Activated CD4-positive, alpha-beta T cell treated with anti-CD3 and anti-CD28 coated beads, Interleukin-2, amount 50 U/mL, for 4 hours (primary cell): ENCODE data around the gene MARCHF7.
"Not testable (repeated sequence)": the region's sequence is repeated elsewhere in the genome, so short reads cannot be mapped to it uniquely, and the experiment has no call there.

Experiments used
- DNase-seq, 2 experiments: peaks; one replicate each; pipeline ENCODE4 v3.0.0-alpha.2; 2020

The MARCHF7 gene

GRCh38 chr2:159722580-159722979 lies 10.3 kb downstream of the MARCHF7 start:
- DNase-seq: no peak

DNA sequence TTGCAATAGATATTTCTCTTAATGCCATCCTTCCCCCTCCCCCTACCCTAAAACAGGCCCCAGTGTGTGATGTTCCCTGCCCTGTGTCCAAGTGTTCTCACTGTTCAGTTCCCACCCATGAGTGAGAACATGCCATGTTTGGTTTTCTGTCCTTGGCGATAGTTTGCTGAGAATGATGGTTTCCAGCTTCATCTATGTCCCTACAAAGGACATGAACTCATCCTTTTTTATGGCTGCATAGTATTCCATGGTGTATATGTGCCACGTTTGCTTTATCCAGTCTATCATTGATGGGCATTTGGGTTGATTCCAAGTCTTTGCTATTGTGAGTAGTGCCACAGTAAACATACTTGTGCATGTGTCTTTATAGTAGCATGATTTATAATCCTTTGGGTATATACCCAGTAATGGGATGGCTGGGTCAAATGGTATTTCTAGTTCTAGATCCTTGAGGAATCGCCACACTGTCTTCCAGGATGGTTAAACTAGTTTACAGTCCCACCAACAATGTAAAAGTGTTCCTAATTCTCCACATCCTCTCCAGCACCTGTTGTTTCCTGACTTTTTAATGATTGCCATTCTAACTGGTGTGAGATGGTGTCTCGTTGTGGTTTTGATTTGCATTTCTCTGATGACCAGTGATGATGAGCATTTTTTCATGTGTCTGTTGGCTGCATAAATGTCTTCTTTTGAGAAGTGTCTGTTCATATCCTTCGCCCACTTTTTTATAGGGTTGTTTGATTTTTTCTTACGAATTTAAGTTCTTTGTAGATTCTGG lies 12.7 kb downstream of the MARCHF7 start:
- not testable (repeated sequence) for DNase-seq

DNA sequence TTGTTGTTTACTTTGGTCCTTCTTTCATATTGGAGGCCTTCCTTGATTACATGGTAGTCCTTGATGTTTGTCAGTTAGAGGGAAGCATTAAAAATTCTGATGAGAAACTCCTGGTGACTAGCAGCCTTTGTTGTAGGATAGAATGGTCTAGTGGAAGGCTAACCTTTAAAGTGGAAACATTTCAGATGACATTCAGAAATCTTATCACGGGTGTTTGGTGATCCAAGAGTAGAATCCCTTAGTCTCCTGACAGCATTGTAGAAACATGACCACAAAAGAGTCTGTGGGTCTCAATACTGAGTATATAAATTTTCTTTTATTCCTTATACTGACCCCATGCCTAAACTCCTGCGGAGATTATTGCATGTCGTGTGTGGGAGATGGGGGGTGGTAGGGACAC lies 13.4 kb downstream of the MARCHF7 start:
- DNase-seq: no peak

GRCh38 chr2:159728629-159729028 lies 16.3 kb downstream of the MARCHF7 start:
- no peak for DNase-seq

DNA sequence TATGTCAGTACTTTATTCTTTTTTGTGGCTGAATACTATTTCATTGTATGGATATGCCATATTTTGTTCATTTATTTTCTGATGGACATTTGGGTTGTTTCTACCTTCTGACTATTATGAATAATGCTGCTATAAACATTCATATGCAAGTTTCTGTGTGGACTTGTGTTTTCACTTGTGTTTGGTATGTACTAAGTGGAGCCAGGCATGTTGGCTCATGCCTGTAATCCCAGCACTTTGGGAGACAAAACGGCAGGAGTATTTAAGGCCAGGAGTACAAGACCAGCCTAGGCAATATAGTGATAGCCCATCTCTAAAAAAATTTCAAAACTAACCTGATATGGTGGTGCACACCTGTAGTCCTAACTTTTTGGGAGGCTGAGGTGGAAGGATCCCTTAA lies 23.3 kb downstream of the MARCHF7 start:
- no peak for DNase-seq

DNA sequence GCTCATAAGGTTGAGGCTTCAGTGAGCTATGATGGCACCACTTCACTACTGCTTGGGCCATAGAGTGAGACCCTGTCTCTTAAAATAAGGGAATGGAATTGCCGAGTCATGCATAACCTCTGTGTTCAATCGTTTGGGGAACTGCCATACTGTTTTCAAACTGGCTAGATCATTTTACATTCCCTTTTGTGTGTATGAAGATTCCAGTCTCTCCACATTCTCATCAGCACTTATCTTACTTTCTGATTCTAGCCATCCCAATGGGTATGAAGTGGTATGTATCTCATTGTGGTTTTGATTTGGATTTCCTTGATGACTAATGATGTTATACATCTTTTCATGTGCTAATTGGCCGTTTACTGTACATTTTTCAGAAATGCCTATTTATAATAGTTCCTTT lies 23.7 kb downstream of the MARCHF7 start:
- no peak for DNase-seq

GRCh38 chr2:159737292-159737916 lies 25.1 kb downstream of the MARCHF7 start:
- DNase-seq: no peak

DNA sequence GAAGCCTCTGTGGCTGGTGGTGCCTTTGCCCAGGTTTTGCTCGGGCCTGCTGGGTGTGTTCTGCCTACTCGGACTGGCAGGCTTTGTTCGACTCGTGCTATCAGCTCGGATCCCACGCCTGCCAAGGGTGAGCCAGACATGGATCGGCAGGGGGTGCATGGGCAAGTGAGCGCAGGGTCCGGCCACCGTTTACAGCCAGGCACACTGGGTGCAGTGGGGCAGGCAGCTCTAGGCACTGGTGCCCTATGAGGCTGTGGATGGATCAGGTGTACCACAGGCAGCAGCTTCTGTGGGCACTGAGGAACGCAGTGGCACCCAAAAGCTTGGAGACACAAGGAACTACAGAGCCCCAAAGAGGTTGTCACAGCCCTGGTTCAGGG lies 25.6 kb downstream of the MARCHF7 start:
- no peak for DNase-seq

DNA sequence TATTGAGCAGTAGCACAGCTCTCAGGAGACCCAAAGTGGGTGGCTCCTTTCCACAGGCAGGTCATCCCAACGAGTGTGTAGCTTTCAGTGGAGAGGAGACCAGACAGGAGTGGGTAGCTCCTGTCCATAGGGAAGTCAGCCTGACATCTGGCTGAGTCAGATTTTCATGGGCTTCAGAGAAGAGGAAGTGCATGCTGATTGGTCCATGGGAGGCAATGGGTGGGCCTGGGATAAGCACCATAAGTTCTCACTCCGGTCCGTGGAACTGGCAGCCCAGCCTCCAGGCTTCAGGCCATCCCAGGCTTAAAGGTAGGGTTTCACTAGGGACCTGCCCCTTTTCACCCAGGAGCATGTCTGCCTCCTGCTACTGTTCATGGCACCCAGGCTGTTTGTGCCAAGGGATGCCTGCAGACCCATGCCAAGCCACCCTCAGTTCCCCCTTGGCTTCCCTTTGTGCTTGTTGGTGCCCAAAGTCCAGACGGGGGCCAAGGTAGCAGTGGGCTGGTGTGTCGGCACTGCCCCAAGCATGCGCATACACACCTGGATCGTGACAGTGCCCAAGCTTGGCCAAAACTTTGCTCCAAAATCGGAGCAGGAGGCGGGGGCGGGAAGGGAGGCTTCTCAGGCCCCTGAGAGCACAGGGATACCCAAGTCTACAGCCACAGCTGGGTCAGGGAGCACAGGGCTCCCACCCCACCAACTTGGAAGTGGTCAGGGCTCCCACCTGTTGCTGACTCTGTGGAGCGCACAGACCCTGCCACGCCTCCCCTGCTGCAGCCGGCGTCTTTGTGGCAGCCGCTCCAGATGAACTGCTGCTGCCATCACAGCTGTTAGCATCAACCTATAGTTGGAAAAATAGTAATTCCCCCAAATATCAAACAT lies 26.4 kb downstream of the MARCHF7 start:
- DNase-seq: no peak

- DNase-seq: no peak
Observed at GRCh38 chr2:159742846-159743245, 30.5 kb downstream of the MARCHF7 start.

DNA sequence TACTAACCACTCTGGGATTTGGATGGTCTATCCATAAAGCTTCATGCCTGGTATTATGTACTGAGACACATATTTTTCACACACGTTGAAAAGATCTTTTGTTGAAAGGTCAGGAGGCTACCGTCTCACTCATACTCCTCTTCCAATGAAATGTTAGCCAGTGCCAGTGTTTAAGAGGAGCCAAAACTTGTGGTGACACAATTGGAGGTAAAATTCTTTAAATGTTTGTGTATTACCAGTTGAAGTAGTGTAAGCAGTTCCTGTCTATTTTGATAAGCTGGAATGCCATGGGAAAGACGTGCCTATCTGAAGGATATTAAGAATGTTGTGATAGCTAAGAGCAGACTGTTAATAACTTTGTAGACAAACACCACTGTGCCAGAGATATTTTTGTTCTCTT lies 32.1 kb downstream of the MARCHF7 start:
- no peak for DNase-seq

GRCh38 chr2:159745237-159745636 lies 32.9 kb downstream of the MARCHF7 start:
- DNase-seq: not testable (repeated sequence)

- no peak for DNase-seq
Observed at GRCh38 chr2:159748089-159748488, 35.8 kb downstream of the MARCHF7 start.

- no peak for DNase-seq
Observed at GRCh38 chr2:159750873-159751272, 38.6 kb downstream of the MARCHF7 start.

DNA sequence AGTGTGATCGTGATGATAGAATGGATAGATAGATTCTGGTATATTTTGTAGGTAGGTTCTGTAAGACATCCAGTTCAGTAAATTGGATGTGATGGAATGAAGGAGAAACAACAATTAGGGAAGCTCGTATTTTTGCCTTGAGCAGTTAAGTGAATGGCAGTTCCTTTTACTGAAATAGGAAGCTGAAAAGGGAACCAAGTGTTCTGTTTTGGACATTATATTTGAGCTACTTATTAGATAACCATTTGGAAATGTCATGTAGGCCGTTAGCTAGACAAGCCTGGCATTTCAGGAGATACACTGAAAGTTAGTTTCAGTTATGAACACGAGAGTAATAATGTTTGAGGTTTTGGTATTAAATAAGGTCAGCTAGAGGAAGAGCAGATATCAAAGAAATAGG lies 41.5 kb downstream of the MARCHF7 start:
- no peak for DNase-seq

- DNase-seq: no peak
Observed at GRCh38 chr2:159755014-159755413, 42.7 kb downstream of the MARCHF7 start.

DNA sequence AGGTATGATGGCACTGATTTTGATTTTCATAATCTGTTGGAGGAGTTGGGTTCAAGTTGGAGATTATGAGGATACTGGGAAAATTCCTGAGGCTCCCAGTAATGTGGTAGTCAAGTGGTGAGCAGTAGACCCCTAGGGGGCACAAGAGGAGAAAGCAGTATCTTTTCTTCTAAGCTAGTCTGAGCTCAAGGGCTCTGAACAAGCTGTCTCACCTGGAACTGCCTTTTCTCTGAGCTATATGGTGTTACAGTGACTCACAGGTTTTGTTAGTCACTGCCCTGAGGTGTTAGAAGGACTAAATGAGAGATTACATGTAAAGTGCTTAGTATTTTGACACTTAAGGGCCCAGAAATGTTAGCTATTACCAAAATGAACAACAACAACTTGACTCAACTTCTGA lies 43.5 kb downstream of the MARCHF7 start:
- no peak for DNase-seq

GRCh38 chr2:159758239-159758638 lies 45.9 kb downstream of the MARCHF7 start:
- DNase-seq: no peak

DNA sequence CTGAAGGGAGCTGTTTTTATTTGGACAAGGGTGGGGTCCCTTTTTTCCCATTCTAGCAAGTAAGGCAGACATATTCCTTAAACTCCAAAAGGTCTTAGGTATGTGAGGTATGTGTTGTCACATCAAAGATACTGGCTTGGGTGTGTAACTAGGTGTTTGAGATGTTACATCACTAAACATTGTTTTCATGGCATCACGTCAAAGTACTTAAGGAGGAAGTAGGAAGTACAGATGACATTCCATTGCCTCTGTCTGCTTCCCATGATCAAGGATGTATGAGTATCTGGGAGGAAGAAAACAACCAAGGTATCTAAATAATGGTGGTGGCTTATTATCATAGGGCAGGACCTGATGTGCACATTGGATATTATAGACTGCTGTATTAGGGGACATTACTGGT lies 46.4 kb downstream of the MARCHF7 start:
- DNase-seq: no peak

- DNase-seq: no peak
Observed at GRCh38 chr2:159759577-159759976, 47.3 kb downstream of the MARCHF7 start.

- DNase-seq: no peak
Observed at GRCh38 chr2:159760326-159760725, 48.0 kb downstream of the MARCHF7 start.

DNA sequence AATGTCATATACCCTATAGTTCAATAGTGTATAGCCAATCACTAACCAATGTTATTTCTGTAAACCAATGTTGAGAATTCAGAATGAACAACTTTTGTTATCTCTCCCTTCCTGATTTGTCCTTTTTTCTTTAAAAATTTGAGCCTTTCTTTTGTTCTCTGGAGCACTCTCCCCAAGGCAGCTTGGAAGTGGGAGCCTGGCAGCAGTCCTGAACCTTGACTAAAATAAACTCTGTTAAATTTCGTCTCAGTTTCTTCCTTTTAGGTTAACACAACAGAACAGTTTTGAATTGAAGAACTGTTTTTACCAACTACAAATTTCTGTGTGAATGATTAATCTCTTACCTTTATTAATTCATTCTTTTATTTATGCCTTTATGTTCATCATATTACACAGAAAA lies 49.8 kb downstream of the MARCHF7 start:
- DNase-seq: no peak
